GM18502 (cell line): ENCODE results near the gene DOCK4.

Experiments
- ATAC-seq: cut with Tn5 transposase; IDR thresholded peaks from one replicate; pipeline ENCODE4 v1.9.1; 2021; ENCODE audit warnings: mild to moderate bottlenecking; ENCODE audit not compliant: unreplicated experiment, poor library complexity

The DOCK4 gene

DNA sequence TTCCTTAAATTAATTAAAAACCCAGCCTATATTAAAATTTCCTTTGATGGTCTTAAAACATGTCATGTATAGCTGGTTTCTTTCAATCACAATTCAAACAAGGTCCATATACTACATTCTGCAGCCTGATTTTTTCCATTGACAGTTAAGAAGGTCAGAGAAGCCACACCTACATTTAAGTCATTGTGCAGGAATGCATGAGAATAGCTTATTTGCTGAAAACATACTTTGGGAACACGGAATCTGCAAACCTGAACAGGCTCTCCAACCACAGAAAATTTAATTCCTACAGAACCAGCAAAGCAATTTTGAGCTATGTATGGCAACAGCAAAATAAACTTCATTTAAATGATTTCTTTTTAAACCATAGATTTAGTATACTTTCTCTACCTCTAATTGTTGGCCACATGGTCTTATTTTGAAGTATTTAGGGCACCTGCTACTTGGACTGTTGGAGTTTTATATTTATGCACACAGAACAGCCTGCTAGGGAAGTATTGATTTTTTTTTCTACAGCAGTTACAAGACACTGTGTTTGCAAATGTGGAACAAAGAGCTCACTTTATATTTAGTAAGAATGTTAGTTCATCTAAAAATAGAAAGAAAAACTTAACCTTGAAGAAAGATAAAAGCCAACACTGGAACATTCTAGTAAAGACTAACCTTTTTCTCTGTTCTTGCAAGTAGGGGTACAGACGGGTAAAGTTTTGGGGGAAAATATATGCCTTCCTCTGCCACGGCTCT, 403.0 kb downstream of the DOCK4 start:
- ATAC-seq, result no peak

DNA sequence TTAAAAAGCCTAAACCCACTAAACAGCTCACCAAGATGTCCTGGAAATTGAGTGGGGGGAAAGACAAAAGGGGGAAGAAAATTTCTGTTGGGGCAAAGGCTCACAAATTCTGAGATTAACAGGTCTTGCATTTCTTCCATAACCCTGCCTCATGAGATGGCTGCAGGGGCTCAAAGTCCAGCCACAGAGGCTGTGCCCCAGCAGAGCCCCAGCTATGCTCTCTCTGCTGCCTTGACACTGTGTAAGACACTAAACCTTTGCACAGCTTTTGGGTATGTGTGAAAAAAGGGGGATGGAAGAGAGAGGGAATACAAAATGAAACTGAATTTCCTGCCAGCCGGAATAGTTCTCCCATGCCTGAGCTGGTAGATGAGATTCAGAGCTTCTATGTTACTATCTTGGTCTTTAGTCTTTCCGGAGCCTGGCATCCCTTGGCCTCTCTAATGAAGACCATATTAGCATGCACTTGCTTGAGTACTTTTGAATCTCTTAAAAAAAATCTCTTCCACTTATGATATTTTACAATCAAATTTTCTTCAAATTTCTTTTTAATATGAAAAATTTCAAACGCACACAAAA, 403.9 kb downstream of the DOCK4 start:
- ATAC-seq, result no peak

DNA sequence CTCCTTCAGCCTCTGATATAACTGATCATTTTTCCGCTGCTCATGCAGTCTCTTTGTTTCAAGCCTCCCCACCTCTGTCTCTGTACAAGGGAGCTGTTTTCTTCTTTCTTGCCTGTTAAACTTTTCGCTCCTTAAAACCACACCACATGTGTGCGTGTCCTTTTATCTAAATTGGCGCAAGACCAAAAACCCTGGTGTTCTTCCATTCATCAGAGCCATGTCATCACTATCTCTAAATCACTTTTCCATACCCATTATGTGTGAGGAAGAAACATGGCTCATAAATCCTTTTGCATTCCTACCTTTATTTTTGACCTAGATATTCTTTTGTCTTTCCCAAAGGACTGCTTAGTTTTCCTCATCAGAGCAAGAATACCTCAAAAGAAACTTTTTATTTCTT, 404.9 kb downstream of the DOCK4 start:
- ATAC-seq, result no peak

DNA sequence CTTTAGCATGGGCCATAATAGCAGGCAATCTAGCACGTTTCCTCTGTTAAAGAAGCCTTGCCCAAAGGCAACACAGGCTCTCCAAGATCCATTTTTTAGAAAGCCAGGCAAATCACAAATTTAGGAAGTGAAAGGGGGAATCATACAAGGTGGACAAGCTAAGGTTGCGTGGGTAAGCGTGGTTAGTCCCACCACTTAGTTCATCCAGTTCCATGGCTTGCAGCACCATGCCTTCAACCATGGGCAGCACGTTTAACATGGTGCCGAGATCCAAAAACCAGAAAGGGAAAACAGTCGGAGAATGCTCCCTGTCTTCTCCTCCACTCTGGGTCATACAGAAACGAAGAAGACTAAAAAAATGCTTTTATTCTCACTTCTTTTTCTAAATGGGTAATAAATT, 409.5 kb downstream of the DOCK4 start:
- ATAC-seq, result no peak

DNA sequence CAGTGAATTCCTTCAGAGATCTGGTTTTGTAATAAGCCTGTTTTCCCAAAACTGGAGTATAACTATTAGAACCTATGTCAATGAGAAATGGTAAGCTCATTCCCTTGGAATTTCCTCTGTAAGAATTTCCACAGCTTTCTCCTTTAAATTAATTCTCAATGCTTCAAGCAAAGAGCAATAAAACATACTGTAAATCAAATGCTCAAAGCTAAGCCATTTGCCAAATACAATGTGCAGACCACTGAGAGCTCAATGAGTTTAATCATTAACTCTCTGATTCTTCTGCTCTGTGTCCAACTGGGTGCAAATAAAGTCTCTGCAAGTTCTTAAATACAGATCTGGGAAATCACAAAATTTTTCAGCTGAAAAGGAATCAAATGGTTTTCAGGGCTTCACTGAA, 416.3 kb downstream of the DOCK4 start:
- ATAC-seq, result no peak

DNA sequence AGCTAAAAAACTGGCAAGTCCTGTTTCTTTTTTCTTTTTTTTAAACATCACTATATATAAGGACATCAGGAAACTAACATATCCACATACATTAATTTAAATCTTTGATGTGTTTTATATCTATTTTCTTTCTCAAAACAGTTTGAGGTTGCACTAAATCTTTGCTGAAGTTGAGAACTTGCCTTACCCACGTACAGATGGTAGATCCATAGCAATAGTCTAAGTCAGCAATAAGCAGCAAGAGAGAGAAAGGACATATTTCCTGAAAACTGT, 417.2 kb downstream of the DOCK4 start:
- ATAC-seq, result no peak

DNA sequence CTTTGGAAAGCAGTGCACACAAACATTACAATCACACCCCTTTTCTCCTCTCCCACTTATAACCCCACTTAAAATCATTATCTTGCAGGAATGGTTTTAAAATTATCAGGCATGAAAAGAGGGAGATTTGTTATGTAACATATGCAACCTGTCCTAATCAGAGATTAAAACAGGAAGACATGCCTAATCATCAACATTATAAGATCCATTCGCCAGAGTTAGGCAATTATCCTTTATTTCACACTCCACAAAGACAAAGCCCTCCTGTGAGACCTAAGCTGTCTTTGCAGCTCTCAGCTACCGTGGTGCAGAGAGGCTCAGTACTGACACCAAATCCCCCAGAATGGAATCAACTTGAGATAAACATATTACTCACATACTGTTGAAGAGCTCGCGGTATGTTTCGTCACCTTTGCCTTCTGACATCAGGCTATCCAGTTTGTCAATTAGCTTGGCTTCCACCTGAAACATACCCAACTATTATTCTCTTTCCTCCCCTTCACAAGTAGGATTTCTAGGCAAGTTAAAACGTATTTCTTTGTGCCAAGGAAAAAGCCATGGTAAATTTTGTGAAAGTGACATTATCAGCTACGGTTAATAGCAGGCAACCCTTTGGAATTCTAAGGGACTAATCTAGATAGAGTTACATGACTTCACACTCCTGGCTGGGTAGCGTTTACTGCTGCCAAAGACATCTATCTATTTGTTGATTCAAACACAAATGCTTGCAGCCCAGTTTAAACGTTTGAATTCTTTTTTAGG, 417.7 kb downstream of the DOCK4 start:
- no peak for ATAC-seq

DNA sequence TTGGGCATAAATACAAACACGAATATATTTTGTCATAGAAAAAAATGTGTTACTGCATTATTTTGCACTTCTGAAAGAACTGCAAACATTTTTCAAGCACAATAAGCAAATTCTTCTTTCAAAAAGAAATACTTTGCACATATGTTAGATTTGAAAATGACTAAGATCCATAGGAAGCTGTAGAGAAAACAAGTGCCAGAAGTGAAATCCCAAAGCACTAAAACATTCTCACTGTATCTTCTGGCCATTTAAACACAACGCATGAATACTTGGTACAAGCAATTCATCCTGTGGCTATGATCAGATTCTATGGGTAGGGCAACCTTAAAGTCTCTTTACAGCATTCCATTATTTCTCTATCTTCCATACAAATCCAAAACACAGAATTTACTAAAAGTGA, 418.5 kb downstream of the DOCK4 start:
- ATAC-seq, result no peak

DNA sequence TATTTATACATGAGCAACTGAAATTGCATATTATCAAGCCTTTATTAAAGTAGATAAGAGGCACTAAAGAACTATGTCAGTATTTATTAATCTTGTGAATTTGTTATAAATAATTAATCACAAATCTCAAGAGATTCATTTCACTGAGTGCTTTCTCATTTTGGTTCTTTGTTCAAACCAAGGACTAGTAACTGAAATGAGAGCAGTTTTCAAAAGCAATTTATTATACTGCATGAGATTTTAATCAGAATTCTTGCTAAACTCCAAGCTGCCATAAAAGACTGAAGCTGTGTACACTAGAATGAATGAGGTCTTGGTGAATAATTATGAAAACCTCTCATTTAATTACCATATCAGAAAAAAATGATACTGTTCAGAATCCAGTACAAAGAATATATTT, 419.1 kb downstream of the DOCK4 start:
- no peak for ATAC-seq

DNA sequence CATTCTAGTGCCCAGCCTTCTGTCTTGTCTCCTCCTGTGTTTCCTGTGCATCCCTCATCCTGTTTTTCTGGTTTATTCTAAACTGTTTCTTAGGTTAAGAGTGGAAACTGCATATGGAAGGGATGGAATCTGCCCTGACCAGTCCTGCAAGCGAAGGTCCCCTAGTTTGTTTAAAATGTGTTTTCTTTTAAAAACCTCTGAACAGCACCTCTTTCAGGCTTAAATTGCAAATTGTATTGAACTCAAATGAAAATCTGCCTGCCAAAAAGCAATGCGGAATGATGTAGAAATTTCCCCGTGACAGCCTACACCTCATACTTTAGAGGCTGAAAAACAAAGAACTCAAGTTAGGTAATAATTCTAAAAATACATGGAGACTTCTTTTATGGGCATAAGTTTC, 421.1 kb downstream of the DOCK4 start:
- no peak for ATAC-seq

DNA sequence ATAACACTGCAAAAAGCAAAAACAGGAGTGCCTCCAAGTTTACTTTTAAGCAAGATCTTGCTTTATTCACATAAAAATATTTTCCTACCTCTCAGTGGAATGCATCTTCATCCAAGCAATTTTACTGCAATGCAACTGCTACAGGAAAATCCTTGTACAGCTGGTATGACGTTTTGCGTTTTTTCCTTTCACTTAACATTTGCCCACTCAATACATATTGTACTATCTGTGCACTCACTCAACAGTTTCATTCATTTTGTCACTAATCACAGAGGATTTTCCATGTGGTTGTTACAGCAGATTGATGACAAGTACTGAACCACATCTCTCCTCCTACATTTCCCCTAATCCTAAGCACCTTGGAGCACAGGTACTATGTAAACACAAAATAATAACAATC, 421.9 kb downstream of the DOCK4 start:
- no peak for ATAC-seq

DNA sequence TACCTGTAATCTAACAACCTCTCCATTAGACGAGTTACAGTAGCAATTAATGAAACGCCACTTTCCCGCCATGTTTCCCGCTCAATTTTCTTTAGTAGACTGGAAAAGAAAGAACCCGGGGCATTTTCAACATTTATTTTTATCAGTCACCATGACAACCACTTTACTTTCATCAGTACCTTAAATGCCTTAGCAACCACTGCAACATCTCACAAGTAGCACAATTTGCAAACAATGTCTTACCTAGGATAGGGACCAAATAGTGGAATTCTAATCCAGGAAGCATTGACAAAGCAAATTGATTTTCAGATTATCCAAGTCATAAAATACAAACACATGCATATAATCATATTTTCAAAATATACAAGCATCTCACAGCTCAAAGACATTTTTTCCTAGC, 422.3 kb downstream of the DOCK4 start:
- no peak for ATAC-seq

DNA sequence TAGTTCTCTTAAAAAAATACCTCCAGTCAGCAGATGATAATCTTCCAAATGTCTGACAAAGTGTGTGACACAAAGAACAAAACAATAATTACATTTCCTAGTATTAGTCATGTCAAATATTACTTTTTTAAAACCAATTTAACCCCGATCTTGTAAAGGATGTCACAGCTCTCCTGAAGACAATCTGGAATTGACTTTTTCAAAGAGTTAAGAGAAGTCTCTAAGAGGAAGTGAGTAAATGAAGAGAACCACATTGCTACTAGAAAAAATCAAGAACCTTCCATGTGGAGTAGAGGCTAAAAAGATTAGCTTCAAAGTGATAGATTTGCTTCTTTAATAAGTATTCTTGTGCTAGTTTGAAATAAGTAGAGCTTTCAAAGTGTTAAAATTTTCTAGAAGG, 425.7 kb downstream of the DOCK4 start:
- ATAC-seq, result peak; percentile 76

DNA sequence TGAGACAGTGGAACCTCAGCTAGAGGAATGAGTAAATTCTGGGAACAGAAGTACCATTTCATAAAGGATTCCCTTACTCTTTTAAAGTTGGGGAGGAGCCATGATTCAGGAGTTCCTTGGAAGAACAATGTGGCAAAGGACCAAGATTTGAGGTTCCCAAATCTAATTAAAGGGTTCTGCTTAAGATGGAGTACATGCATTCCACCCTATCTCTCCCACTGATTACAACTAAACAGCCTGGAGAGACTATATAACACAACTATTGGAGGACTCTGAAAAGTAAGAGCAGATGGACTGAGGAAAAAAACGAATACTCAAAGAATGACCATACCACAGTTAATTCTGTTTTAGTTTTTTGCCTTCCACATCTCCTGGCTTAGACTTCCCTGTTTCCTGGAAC, 431.0 kb downstream of the DOCK4 start:
- ATAC-seq, result no peak

DNA sequence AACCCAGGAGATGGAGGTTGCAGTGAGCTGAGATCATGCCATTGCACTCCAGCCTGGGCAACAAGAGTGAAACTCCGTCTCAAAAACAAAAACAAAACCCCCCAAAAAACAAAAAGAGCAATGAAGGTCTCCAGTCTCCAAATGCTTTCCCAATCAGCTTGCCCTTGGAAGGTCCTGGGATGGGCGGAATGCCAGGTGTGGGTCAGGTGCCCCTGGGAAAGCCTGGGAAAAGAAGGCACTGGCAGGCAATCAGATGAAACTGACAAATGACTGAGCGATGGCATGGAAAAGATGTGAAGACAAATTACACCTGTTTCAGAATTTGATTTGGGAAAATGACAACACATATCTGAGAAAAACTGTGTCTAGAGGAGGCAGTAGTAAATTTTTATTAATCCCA, 433.5 kb downstream of the DOCK4 start:
- no peak for ATAC-seq

DNA sequence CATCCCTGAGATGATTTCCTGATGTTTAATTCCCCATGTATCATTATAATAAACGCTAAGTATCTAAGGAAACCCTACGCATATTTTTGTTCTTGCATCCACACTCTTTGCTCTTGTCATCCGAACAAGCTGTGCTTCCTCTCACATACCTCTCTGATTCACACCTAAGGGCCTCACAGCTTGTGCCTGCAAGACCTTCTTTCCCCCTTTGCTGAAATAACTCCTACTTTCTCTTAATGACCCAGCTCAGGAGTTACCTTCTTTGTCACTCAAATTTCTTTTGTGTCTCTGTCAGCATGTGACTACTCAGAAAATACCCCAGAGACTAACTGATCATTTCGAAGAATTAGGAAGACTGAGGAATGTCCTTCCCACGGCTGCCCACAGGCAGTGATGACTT, 434.6 kb downstream of the DOCK4 start:
- ATAC-seq, result no peak

DNA sequence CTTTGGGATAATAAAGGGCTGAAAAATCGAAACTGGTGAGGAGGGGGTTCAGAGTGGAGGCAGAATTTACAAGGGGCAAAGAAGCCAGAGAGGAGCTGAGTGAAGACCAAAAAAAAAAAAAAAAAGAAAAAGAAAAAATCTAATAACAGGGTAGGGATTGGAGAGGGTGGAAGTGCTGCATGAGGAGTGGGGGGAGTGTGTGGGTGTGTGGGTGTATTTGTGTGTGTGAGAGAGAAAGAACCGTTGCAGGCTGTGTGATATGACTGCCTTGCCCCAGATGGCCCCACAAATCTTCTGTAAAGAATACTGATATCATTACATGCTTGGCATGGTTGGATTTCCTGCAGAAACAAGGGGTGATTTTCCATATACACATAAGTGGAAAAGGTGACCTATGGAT, 436.1 kb downstream of the DOCK4 start:
- no peak for ATAC-seq

DNA sequence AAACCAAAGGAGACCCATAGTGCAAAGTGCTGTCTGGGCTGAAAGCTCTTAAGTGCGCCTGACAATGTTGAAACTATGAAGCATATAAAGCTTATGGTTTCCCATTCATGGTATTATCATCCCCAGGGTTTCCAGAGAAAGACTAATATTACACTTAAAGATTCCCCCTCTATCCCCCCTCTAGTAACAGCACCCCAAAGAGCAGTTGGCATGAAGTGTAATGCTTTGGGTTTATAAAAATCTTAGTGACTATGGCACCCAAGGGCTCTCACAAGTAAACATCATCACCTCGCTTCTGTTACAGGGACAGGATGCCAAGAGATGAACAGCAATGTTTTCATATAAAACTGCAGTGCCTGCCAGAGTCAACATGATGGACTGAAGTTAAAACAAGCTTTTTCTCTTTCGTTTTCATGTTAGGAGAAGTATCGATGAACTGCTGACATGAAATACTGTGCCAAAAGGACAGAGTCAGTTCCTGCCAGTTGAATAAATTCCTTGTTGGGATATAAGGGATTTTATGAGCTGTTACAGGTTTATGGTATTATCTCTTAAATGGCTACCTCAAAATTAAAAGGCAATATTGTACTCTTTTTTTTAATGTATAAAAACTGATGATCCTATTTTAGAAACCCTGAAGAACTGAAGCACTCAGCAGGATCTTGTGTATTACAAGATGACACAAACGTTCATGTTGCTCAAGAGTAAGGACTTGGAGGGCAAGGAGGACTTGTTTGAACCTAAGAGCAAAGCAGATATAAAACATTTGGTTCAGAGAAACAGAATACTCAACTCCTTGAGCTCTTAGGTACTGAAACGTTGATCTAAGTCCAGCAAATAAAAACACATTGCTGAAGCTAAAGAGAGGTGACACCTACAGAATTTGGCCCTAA, 440.2 kb downstream of the DOCK4 start:
- no peak for ATAC-seq

DNA sequence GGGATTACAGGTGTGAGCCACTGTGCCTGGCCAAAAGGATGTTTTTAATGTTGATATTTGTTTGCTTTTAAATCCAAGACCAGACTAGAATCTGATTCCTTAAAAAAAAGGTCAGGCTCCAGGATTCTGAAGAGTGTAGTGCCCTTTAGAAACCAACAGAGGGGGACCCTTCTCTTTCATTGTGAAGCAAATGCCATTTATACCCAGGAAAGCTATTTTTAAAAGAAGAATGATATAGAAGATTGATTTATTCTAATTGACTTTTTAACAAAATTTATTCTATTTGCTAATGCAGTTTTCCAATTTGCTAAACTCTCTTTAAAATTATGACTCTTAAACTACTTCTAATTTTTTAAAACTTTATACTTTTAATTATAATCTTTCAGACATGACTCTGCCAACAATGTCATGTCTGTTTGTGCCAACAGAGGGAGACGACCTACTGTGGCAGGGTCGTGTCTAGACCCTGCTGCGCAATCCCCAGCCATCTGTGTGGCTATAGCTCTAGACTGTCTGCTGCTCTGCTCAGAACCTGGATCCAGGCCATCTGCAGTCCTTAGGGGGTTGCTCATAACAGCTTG, 442.9 kb downstream of the DOCK4 start:
- peak; percentile 73 for ATAC-seq

DNA sequence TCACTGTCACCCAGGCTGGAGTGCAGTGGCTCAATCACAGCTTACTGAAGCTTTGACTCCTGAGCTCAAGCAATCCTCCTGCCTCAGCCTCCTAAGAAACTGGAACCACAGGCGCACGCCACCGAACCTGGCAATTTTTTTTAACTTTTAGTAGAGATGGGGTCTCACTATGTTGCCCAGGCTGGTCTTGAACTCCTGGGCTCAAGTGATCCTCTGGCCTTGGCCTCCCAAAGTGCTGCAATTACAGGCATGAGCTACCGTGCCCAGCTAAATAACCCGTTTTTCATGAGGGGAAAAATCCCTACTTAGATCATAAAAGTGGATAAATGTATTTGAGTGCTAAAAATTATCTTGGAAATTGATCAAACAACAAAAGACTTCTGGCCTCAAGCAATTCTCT, 443.4 kb downstream of the DOCK4 start:
- ATAC-seq, result no peak

DNA sequence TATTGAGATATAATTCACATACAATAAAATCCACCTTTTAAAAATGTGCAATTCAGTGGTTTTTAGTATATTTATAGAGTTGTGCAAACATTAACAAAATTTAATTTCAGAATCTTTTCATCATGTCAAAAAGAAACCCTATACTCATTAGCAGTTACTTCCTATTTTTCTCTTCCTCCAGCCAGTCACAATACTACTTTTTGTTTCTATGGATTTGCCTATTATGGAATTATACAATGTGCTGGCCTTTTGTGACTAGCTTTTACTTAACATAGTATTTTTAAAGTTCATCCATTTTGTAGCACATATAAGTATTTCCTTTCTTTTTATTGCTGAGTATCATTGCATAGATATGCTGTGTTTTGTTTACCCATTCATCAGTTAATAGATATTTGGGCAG, 444.0 kb downstream of the DOCK4 start:
- no peak for ATAC-seq
